Fibroblast of pulmonary artery (primary cell): ENCODE measurements around the gene CYFIP1.

ENCODE experiments used
- DNase-seq: peaks from one replicate; pipeline ENCODE4 v3.0.0-alpha.2; 2010; ENCODE audit warnings: low read depth
- H3K4me3 ChIP-seq: replicated peaks from 2 replicates; pipeline ENCODE4 v1.5.1; 2011; ENCODE audit warnings: low read depth, mild to moderate bottlenecking, control low read depth, low read length, moderate library complexity
- CTCF ChIP-seq: IDR thresholded peaks from 2 replicates; pipeline ENCODE4 v1.5.1; 2011; ENCODE audit warnings: mild to moderate bottlenecking, control low read depth, low read length, inconsistent platforms; ENCODE audit errors: missing control alignments

CYFIP1 gene

GRCh38 chr15:22933641-22934061, 46.5 kb downstream of the CYFIP1 start:
- no peak overlapping the region for H3K4me3 ChIP-seq
- DNase-seq = no peak
- TF ChIP-seq CTCF = no peak

- TF ChIP-seq CTCF = no peak
- no peak overlapping the region for H3K4me3 ChIP-seq
- no peak for DNase-seq
These were observed 48.2 kb downstream of the CYFIP1 start for GRCh38 chr15:22931784-22932536.

- no peak for DNase-seq
- no peak overlapping the region for H3K4me3 ChIP-seq
- no peak for TF ChIP-seq CTCF
These were observed 49.2 kb downstream of the CYFIP1 start for GRCh38 chr15:22930782-22931484.

- DNase-seq = no peak
- TF ChIP-seq CTCF = no peak
- H3K4me3 ChIP-seq = no peak overlapping the region
These were observed 52.4 kb downstream of the CYFIP1 start for GRCh38 chr15:22927761-22928160.

GRCh38 chr15:22925875-22926274, 54.3 kb downstream of the CYFIP1 start:
- DNase-seq = no peak
- no peak overlapping the region for H3K4me3 ChIP-seq
- TF ChIP-seq CTCF = no peak

GRCh38 chr15:22922003-22922402, 58.2 kb downstream of the CYFIP1 start:
- TF ChIP-seq CTCF = no peak
- no peak overlapping the region for H3K4me3 ChIP-seq
- DNase-seq = no peak
